Cardiac fibroblast (primary cell): ENCODE results near the gene NAA38.
A peak's percentile ranks its signal among the peaks of the same experiment; 100 is the strongest.

Source experiments
- DNase-seq, 2 donors: peaks; one replicate each; pipeline versions ENCODE4 v3.0.0 to v3.0.0-alpha.2; 2010; ENCODE audit warnings: low read depth in 2 of 2
- H3K4me3 ChIP-seq, 2 donors: replicated peaks in 1 of 2; 1 replicate in 1 of 2; 2 replicates in 1 of 2; pipeline ENCODE4 v1.5.1; 2011; ENCODE audit warnings: low read depth in 2 of 2, low read length in 2 of 2, mild to moderate bottlenecking in 2 of 2, moderate library complexity in 1 of 2
- CTCF ChIP-seq: IDR thresholded peaks from one replicate; pipeline ENCODE4 v1.5.1; 2011; ENCODE audit warnings: low read depth, mild to moderate bottlenecking, low read length, inconsistent platforms

The NAA38 gene

GRCh38 chr17:7835814-7836595, 21.4 kb downstream of the NAA38 start:
- no peak for TF ChIP-seq CTCF
- peak in 1 of 2 donors; percentile 59 for DNase-seq
- peak overlapping the region; percentile 77 to 90 for H3K4me3 ChIP-seq

DNA sequence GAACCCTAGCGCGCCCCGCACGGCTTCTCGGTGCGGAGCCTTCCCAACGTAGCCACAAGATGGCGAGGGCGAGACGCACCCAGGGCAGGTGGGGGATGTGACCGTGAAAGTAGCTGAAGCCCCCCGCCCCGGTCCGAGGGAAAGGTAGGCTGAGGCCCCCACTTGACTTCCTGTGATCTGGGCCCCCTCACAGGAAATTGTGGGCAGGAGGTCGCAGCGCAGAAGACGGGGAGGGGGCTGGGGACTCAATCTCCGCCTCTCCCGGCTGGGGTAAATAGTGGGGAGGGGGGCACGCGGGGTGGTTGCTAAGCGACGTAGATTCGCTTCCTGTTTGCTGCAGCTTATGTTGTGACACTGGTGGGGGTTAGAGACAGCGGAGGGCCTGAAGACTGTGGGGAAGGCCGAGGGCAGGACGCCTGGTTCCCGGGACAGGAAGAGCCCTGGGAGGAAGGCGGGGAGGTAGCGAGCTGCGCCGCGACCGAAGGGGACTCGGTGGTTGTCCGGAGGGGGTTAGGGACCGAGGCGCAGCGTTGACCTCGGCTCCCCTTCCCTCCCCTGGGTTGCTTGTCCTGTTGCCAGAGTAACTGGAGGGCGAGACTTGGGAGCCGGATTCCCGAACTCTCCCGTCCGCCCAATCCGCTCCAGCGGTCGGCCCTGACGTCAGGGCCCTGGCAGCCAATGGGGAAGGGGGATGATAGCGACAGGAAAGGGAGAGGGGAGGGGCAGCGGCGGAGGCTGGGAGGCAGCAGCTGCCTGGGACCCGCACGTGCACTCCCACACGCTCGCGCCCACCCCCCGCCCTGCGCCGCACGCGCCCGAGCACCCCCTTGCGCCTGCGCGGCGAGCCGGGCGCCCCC, 22.2 kb downstream of the NAA38 start:
- TF ChIP-seq CTCF: peak; percentile 93
- H3K4me3 ChIP-seq: peak overlapping the region; percentile 77 to 90
- DNase-seq: peak; percentile 98 to 100

DNA sequence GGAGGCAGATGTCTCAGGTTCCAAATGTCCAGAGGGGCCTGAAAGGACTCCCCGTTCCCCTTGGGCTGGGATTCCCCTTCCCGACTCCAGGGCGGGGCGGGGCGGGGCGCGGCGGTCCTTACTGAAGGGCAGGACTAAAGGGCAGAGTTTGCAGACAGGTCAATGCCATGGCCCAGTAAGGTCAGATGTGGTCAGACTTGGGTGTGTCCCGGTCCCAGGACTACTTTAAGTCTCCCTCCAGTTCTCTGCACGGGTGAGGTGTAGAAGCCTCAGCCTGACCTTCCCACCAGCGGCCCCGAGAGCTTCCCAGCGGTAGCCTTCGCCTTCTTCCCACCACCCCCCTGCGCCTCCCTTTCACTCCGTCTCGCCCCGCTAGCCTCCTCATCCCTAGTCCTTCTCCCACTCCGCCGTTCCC, 22.8 kb downstream of the NAA38 start:
- TF ChIP-seq CTCF: no peak
- H3K4me3 ChIP-seq: peak overlapping the region; percentile 74 to 77
- peak in 1 of 2 donors; percentile 39 for DNase-seq

DNA sequence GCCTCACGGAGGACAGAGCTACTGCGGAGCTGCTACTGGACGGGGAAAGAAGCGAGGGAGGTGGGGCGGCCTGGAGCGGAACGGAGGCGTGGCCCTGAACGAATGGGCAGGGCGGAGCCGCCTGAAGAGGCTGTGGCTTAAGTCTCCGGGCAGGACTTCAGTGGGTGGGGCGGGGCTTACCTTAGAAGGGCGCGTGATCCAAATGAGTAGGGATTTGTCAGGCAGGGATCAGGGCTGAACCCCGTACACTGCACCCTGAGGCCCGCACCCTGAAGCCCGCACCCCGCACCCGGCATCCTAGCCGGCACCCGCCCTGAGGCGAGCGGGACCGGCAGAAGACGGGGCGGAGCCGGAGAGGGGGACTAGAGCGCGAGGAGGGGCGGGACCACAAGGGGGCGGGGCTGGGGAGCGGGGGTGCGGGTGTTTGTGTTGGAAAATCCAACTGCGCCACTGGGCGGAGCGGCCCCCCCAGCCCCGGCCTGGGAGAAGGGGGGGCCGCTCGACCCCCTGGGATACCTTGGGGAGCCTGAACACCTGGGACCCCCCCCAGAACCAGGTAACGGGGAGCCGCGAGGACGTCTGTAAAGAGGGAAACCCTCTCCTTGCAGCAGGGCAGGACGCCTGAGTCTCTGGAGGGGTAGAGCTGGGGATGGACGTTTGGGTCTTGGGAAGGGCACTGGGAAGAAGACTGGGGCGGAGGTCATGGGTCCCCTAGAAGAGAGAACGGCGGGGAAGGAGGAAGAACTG, 23.4 kb downstream of the NAA38 start, which contains the start of gene KDM6B:
TSS of gene KDM6B (plus strand) at position 423 of the 747 bp plus-strand sequence. CDS start 11,338 bp downstream, outside the sequence.
- TF ChIP-seq CTCF: no peak
- peak; percentile 92 to 95 for DNase-seq
- H3K4me3 ChIP-seq: peak within 1 kb of the TSS; percentile 74 to 77

DNA sequence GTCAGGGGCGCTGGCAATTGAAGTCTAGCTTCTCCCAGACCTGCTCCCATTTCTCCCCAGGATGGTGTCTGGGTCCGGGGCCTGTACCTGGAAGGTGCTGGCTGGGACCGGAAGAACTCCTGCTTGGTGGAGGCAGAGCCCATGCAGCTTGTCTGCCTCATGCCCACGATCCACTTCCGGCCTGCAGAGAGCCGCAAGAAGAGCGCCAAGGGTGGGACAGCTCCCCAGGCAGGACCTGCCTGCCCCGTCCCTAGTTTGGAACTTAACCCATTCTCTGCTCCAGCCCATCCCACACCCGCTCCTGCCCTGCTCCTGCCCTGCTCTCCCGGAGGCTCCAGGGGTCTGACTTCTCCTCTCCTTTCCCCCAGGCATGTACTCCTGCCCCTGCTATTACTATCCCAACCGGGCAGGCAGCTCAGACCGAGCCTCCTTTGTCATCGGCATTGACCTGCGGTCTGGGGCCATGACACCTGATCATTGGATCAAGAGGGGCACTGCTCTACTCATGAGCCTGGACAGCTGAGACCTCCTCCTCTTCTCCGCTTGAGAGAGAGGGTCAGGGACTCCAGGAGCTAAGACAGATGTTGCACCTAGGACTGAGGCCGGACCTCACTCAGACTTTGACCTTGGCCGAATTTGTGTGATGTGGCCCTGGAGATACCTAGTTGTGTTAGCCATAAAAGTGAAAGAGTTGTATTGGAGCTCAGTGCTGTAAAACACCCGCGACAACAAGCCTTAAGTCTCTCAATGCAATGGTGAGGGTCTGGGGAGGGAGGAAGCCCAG, 24.2 kb downstream of the NAA38 start:
- TF ChIP-seq CTCF: no peak
- peak overlapping the region; percentile 74 to 77 for H3K4me3 ChIP-seq
- DNase-seq: no peak

- no peak for DNase-seq
- no peak overlapping the region for H3K4me3 ChIP-seq
- no peak for TF ChIP-seq CTCF
These were observed 24.9 kb downstream of the NAA38 start for GRCh38 chr17:7832431-7832830.
